Tibial artery (tissue), 4 donors: Measurements from ENCODE around the gene FOXS1.

Experiments
- DNase-seq, 2 donors: peaks; one replicate each; pipeline ENCODE4 v3.0.0-alpha.2; 2019
- H3K27ac ChIP-seq, 2 donors: fragments of 200-600 bp; sonication (generic) in 1 of 2; 1 replicate in 1 of 2; 2 replicates in 1 of 2; pipeline ENCODE4 v1.5.1; 2018 to 2019; ENCODE audit warnings: mild to moderate bottlenecking in 1 of 2
- H3K27me3 ChIP-seq, 2 donors: fragments of 200-600 bp; sonication (generic) in 1 of 2; one replicate each; pipeline versions ENCODE4 v1.5.1 to v1.6.0; 2016 to 2019
- H3K36me3 ChIP-seq, 3 donors: fragments of 200-600 bp; sonication (generic) in 2 of 3; one replicate each; pipeline ENCODE4 v1.5.1; 2016 to 2019; ENCODE audit warnings: mild to moderate bottlenecking in 2 of 3
- H3K4me1 ChIP-seq, 4 donors: fragments of 200-600 bp; sonication (generic) in 2 of 4; 1 replicate in 3 of 4; 2 replicates in 1 of 4; pipeline ENCODE4 v1.5.1; 2016 to 2019
- H3K4me3 ChIP-seq, 2 donors: fragments of 200-600 bp; sonication (generic) in 1 of 2; 1 replicate in 1 of 2; 2 replicates in 1 of 2; pipeline ENCODE4 v1.5.1; 2018 to 2019; ENCODE audit warnings: mild to moderate bottlenecking in 2 of 2
- H3K9me3 ChIP-seq, 3 donors: fragments of 200-600 bp; sonication (generic) in 1 of 3; one replicate each; pipeline ENCODE4 v1.5.1; 2016 to 2019
- intact Hi-C: fragments of 100-400 bp; cut with DNase I; formaldehyde crosslinking; loops from one replicate; pipeline ENCODE4 v1.15.0; 2023; ENCODE audit warnings: low total_unique reads
- TF ChIP-seq, protein P1 (sequence below), 2 experiments: fragments of 200-600 bp in 1 of 2; fragments of 450-650 bp in 1 of 2; IDR thresholded peaks; one replicate each; pipeline ENCODE4 v1.5.1; 2017 to 2019; ENCODE audit warnings: antibody characterized with exemption in 2 of 2, mild to moderate bottlenecking in 1 of 2, moderate library complexity in 1 of 2

The FOXS1 gene

DNA sequence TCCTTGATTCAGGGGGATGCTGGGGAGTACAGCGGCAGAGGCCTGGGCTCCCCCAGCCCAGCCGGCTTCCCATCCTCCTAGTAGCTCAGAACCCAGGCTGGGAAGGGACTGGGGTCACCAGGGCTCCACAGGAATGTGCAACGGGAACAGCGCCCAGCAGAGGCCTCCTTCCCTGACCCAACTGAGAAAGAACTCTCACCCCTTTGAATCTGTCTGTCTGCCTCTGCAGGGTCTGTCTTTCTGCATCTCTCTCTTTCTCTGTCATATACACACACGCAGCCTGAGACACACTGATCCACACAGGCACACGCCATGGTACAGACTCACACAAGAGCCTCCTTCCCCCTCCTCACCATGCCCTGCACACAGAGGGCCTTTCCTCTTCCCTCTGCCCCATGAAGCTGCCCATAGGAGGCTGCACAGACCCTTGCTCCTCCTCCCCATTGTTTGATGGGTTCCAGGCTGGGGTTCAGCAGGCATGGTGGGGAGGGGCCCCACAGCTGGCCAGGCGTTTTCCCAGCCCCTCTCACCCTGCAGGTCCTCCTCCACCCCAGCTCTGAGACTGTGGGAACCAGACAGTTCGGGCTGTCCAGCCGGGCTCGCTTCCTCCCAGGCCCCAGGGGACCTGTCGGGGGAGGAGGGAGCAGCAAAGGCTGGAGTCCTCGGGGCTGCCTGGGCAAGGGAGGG, 2.8 kb downstream of the FOXS1 start:
- Histone ChIP-seq H3K4me1 (peaks cover 0 to 81% (median 73%) of the 10 kb centered on the region in 4 donors), H3K27ac (peak overlapping the region; percentile 89 to 92), H3K4me3 (peak overlapping the region; percentile 62 to 73), H3K27me3 (no peaks in the 10 kb centered on the region), H3K9me3 (no peaks in the 10 kb centered on the region), H3K36me3 (no peaks in the 10 kb centered on the region)
- intact Hi-C loops: no loop called here
- TF ChIP-seq, protein P1, sequence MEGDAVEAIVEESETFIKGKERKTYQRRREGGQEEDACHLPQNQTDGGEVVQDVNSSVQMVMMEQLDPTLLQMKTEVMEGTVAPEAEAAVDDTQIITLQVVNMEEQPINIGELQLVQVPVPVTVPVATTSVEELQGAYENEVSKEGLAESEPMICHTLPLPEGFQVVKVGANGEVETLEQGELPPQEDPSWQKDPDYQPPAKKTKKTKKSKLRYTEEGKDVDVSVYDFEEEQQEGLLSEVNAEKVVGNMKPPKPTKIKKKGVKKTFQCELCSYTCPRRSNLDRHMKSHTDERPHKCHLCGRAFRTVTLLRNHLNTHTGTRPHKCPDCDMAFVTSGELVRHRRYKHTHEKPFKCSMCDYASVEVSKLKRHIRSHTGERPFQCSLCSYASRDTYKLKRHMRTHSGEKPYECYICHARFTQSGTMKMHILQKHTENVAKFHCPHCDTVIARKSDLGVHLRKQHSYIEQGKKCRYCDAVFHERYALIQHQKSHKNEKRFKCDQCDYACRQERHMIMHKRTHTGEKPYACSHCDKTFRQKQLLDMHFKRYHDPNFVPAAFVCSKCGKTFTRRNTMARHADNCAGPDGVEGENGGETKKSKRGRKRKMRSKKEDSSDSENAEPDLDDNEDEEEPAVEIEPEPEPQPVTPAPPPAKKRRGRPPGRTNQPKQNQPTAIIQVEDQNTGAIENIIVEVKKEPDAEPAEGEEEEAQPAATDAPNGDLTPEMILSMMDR (IDR thresholded peaks at IDR 0.05): no peak
- peak in 1 of 2 donors; percentile 88 for DNase-seq

DNA sequence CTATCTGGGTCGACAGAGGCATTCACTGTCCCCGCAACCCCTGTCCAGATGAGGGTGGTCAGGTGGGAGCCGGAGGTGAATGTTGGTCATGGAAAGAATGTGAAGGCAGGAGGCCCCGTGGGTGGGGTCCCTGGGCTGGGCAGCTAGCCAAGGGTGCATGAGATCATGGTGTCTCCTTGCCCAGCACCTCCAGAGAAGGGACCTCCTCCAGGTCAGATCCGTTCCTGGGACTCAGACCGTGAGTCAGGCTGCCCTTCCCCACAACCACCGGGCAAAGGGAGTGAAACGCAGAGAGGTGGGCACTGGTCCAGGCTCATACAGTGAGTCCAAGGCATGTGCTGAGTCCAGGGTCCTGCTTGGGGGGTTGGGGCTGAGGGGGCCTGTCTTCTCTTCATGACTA, 3.5 kb downstream of the FOXS1 start:
- H3K27ac ChIP-seq: peak overlapping the region; percentile 89 to 92
- peak; percentile 54 to 92 for DNase-seq
- H3K4me1 ChIP-seq: peaks cover 0 to 88% (median 80%) of the 10 kb centered on the region in 4 donors
- H3K36me3 ChIP-seq: no peaks in the 10 kb centered on the region
- intact Hi-C loops: no loop called here
- no peaks in the 10 kb centered on the region for H3K27me3 ChIP-seq
- H3K9me3 ChIP-seq: no peaks in the 10 kb centered on the region
- peak overlapping the region; percentile 62 to 73 for H3K4me3 ChIP-seq
- TF ChIP-seq, protein P1 (IDR thresholded peaks at IDR 0.05): no peak

DNA sequence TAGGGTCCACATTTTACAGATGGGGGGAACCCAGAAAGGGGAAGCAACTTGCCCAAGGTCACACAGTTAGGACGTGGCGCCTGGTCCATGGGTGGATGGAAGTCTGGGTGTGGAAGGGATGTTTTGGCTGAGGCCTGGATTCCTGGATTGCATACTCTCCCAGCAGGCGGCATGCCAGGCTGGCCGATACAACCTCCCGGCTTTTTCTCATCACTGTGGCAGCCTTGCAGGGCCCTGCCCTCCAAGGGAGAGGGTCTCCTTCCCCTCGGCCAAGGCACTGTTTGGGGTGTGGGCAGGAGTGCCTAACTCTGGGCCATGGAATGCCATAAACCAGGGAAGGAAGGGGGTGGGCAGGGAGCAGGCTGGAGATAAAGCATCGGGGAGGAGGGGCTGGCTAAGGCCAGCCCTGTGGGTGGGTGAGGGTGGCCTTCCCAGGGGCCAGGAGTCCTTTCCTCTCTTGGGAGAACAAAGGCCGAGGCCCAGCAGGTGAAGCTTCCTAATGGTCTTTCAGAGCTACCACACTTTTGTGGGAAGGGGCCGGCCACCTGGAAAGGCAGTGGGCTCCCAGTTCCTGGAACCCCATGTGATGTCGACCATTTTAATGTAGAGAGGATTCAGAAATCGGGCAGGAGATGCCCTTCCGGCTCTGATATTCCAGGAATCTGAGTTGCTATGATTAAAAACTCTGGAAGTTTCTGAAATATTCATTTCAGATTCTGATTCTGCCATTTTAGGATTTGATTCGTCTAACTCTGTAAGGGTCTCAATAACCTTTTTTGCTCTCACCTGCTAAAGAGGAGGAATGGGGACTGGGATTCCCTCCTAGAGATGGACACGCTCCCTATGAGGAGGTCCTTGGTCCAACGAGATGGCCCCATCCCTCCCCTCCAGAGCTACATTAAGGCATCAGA, 4.2 kb downstream of the FOXS1 start:
- no peak for DNase-seq
- Histone ChIP-seq H3K9me3 (no peaks in the 10 kb centered on the region), H3K4me1 (peaks cover 2 to 90% (median 83%) of the 10 kb centered on the region in 4 donors), H3K36me3 (no peaks in the 10 kb centered on the region), H3K4me3 (peak overlapping the region in 1 of 2 donors; percentile 62), H3K27me3 (no peaks in the 10 kb centered on the region), H3K27ac (peak overlapping the region; percentile 89 to 92)
- TF ChIP-seq, protein P1 (IDR thresholded peaks at IDR 0.05): no peak
- intact Hi-C loops: no loop called here

DNA sequence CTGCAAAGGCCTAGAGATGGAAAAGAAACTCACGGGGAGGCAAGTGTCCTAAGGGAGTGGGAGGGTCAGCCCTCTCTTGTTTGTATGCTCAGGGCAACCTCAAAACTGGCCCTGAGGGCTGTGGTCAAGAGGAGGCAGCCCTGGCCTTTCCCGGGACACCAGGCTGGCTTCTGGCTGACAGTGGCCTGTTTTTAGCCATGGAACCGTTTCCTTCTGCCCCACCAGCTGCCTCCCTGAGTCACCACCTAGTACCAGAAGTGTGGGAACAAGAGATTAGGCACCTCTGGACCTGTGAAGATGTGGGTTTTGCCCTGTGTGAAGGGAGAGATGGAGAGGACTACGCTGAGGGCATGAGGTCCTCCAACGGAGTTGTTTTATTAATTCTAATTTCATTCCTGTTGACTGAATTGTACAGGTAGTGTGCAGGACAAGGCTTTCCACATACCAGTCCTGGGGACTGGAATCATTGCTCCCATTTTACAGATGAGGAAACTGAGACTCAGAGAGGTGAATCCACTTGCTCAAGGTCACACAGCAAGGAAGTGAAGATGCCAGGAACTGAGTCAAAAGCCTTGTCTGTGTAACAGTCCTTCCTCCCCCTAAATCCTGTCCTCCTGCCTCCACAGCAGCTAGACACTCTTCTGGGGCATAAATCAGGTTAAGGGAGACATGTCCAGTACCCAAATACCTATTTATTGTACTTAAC, 5.5 kb downstream of the FOXS1 start:
- intact Hi-C loops: no loop called here
- TF ChIP-seq, protein P1 (IDR thresholded peaks at IDR 0.05): no peak
- Histone ChIP-seq H3K27ac (peak overlapping the region; percentile 89 to 92), H3K9me3 (no peaks in the 10 kb centered on the region), H3K4me1 (peaks cover 8 to 94% (median 85%) of the 10 kb centered on the region in 4 donors), H3K27me3 (no peaks in the 10 kb centered on the region), H3K36me3 (no peaks in the 10 kb centered on the region), H3K4me3 (no peak overlapping the region)
- DNase-seq: no peak

DNA sequence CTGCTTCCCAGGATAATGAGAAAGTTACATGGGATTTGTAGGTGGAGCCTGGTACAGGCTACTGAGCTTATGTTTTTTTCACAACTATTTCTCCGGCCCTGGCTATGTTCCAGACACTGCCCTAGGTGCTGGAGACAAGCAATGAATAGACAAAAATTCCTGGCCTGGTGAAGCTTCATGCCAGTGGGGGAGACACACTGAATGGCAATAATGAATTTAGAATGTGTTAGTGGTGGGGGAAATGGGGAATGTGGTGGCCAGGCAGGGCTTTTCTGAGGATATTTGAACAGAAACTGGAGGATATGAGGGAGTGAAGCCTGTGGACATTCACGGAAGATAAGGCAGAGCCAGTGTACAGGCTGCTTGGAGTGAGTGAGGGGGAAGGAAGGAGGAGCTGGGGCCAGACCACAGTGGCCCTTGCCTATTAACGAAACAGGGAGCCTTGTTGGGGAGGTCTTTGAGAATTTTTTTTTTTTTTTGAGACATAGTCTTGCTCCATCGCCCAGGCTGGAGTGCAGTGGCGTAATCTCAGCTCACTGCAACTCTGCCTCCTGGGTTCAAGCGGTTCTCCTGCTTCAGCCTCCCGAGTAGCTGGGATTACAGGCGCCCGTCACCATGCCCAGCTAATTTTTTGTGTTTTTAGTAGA, 6.6 kb downstream of the FOXS1 start:
- H3K9me3 ChIP-seq: no peaks in the 10 kb centered on the region
- H3K36me3 ChIP-seq: no peaks in the 10 kb centered on the region
- no peaks in the 10 kb centered on the region for H3K27me3 ChIP-seq
- intact Hi-C loops: no loop called here
- H3K4me1 ChIP-seq: peaks cover 8 to 87% (median 79%) of the 10 kb centered on the region in 4 donors
- TF ChIP-seq, protein P1 (IDR thresholded peaks at IDR 0.05): no peak
- peak overlapping the region; percentile 89 to 92 for H3K27ac ChIP-seq
- no peak overlapping the region for H3K4me3 ChIP-seq
- DNase-seq: no peak
